Neural cell (in vitro differentiated cells): Measurements from ENCODE around the gene PTPRZ1. TPM values are rescaled to one million over a fixed set of nuclear protein-coding genes. Genes with fewer than 3 reads are reported as not detected.

Experiments
- H2AFZ ChIP-seq: fragments of 200-600, 300-800 bp; sonication (generic), shearing (Covaris generic); 2 replicates; pipeline ENCODE4 v1.6.0; 2014; ENCODE audit warnings: low read depth, mild to moderate bottlenecking, antibody characterized with exemption, low read length, moderate library complexity
- H3F3A ChIP-seq: fragments of 200-600 bp; shearing (Covaris generic); 2 replicates; pipeline ENCODE4 v1.6.1; 2016; ENCODE audit warnings: mild to moderate bottlenecking, moderate library complexity, mixed read lengths, antibody characterized with exemption, low read length; ENCODE audit not compliant: insufficient read depth, poor library complexity, severe bottlenecking
- H3K27ac ChIP-seq: fragments of 200-600, 300-800 bp; sonication (generic), shearing (Covaris generic); 2 replicates; pipeline ENCODE4 v1.5.1; 2014; ENCODE audit warnings: mild to moderate bottlenecking, low read length, moderate library complexity
- H3K27me3 ChIP-seq: fragments of 300-800, 200-600 bp; sonication (generic), shearing (Covaris generic); 2 replicates; pipeline ENCODE4 v1.6.0; 2014; ENCODE audit warnings: mild to moderate bottlenecking, low read depth, low read length, moderate library complexity; ENCODE audit not compliant: insufficient read depth
- H3K36me3 ChIP-seq: fragments of 300-800, 200-600 bp; sonication (generic), shearing (Covaris generic); 2 replicates; pipeline ENCODE4 v1.5.1; 2014; ENCODE audit warnings: mild to moderate bottlenecking, antibody characterized with exemption, low read length, moderate library complexity; ENCODE audit not compliant: insufficient read depth
- H3K4me2 ChIP-seq: fragments of 300-800, 200-600 bp; sonication (generic), shearing (Covaris generic); 2 replicates; pipeline ENCODE4 v1.6.0; 2014; ENCODE audit warnings: mild to moderate bottlenecking, low read length
- H3K4me3 ChIP-seq: fragments of 300-800, 200-600 bp; sonication (generic), shearing (Covaris generic); 2 replicates; pipeline ENCODE4 v1.5.1; 2014; ENCODE audit warnings: mild to moderate bottlenecking, low read length, moderate library complexity
- H3K79me2 ChIP-seq: fragments of 200-600 bp; shearing (Covaris generic); replicated peaks from 2 replicates; pipeline ENCODE4 v1.6.0; 2014; ENCODE audit warnings: mild to moderate bottlenecking, low read length, moderate library complexity; ENCODE audit not compliant: insufficient read depth
- H3K9ac ChIP-seq: fragments of 300-800, 200-600 bp; sonication (generic), shearing (Covaris generic); 2 replicates; pipeline ENCODE4 v1.6.1; 2016; ENCODE audit warnings: mild to moderate bottlenecking, low read length, mixed read lengths
- H3K9me2 ChIP-seq: fragments of 200-600 bp; shearing (Covaris generic); 2 replicates; pipeline ENCODE4 v1.6.1; 2016; ENCODE audit warnings: mild to moderate bottlenecking, low read length, mixed read lengths; ENCODE audit not compliant: insufficient read depth
- H3K9me3 ChIP-seq: fragments of 200-600, 300-800 bp; sonication (generic), shearing (Covaris generic); 2 replicates; pipeline ENCODE4 v1.6.1; 2016; ENCODE audit warnings: mild to moderate bottlenecking, mixed run types, low read length, moderate library complexity, mixed read lengths
- H4K20me1 ChIP-seq: fragments of 200-600 bp; shearing (Covaris generic); 2 replicates; pipeline ENCODE4 v1.6.1; 2016; ENCODE audit warnings: mild to moderate bottlenecking, mixed run types; ENCODE audit not compliant: insufficient read depth
- CTCF ChIP-seq: fragments of 450-650 bp; IDR thresholded peaks from 2 replicates; pipeline ENCODE4 v1.5.1; 2014; ENCODE audit warnings: antibody characterized with exemption, mild to moderate bottlenecking, moderate library complexity; ENCODE audit not compliant: poor library complexity, severe bottlenecking
- EP300 ChIP-seq: fragments of 450-650 bp; conservative IDR thresholded peaks from 2 replicates; pipeline ENCODE4 v1.6.1; 2014; ENCODE audit warnings: antibody characterized with exemption, mild to moderate bottlenecking, moderate library complexity; ENCODE audit not compliant: poor library complexity, severe bottlenecking
- EZH2 ChIP-seq: fragments of 200-600, 300-800 bp; shearing (Covaris generic), sonication (generic); IDR thresholded peaks from 2 replicates; pipeline ENCODE4 v1.6.1; 2014; ENCODE audit warnings: antibody characterized with exemption, low read length, borderline replicate concordance, mild to moderate bottlenecking; ENCODE audit not compliant: insufficient read depth, poor library complexity, severe bottlenecking
- MXI1 ChIP-seq: fragments of 450-650 bp; conservative IDR thresholded peaks from 2 replicates; pipeline ENCODE4 v1.6.1; 2014; ENCODE audit warnings: antibody characterized with exemption, mild to moderate bottlenecking; ENCODE audit not compliant: poor library complexity, severe bottlenecking
- POLR2AphosphoS5 ChIP-seq: IDR thresholded peaks from 2 replicates; pipeline ENCODE4 v1.6.1; 2012
- RAD21 ChIP-seq: fragments of 450-650 bp; conservative IDR thresholded peaks from 2 replicates; pipeline ENCODE4 v1.6.1; 2014; ENCODE audit warnings: antibody characterized with exemption, mild to moderate bottlenecking, moderate library complexity
- REST ChIP-seq: IDR thresholded peaks from 2 replicates; pipeline ENCODE4 v1.6.1; 2012; ENCODE audit warnings: borderline replicate concordance
- SMC3 ChIP-seq: fragments of 450-650 bp; conservative IDR thresholded peaks from 2 replicates; pipeline ENCODE4 v1.6.1; 2014; ENCODE audit warnings: antibody characterized with exemption, mild to moderate bottlenecking, moderate library complexity; ENCODE audit not compliant: poor library complexity
- TAF1 ChIP-seq: IDR thresholded peaks from 2 replicates; pipeline ENCODE4 v1.6.1; 2012; ENCODE audit warnings: low read depth
- polyA plus RNA-seq: library from polyadenylated mRNA; depleted of rRNA; stranded (reverse); fragments of >200 nt; gene quantifications from 2 replicates; pipeline ENCODE4 v1.2.3, GENCODE V29; 2014

PTPRZ1 gene
- polyA plus RNA-seq, 1 donor from 2014 or later, result 11.8 TPM

- TF ChIP-seq SMC3, result no peak
- no peak for TF ChIP-seq CTCF
- no peak for TF ChIP-seq REST
- Histone ChIP-seq H3K36me3 (no peaks in the 10 kb centered on the region), H3K9ac (no peak overlapping the region), H3K27ac (no peak overlapping the region), H2AFZ (no peak overlapping the region), H3F3A (no peaks in the 10 kb centered on the region), H3K9me2 (no peaks in the 10 kb centered on the region), H3K27me3 (no peaks in the 10 kb centered on the region), H3K9me3 (no peaks in the 10 kb centered on the region), H3K4me2 (no peak overlapping the region), H4K20me1 (no peaks in the 10 kb centered on the region), H3K79me2 (peaks cover 4% of the 10 kb centered on the region), H3K4me3 (no peak overlapping the region)
These were observed 87.7 kb downstream of the PTPRZ1 start for GRCh38 chr7:121960678-121961077.

- TF ChIP-seq CTCF (peak; percentile 50), RAD21 (peak; percentile 64), POLR2AphosphoS5 (no peak), EP300 (no peak), EZH2 (no peak), TAF1 (no peak), SMC3 (peak; percentile 56), MXI1 (peak; percentile 31), REST (no peak)
- H3K27ac ChIP-seq, result no peak overlapping the region
- no peak overlapping the region for H2AFZ ChIP-seq
- no peaks in the 10 kb centered on the region for H3K27me3 ChIP-seq
- H3K36me3 ChIP-seq, result no peaks in the 10 kb centered on the region
- no peak overlapping the region for H3K4me2 ChIP-seq
- no peaks in the 10 kb centered on the region for H3K9me3 ChIP-seq
- H3K9ac ChIP-seq, result no peak overlapping the region
- H3K79me2 ChIP-seq, result peaks cover 6% of the 10 kb centered on the region
- no peak overlapping the region for H3K4me3 ChIP-seq
- no peaks in the 10 kb centered on the region for H3F3A ChIP-seq
- H4K20me1 ChIP-seq, result no peaks in the 10 kb centered on the region
- no peaks in the 10 kb centered on the region for H3K9me2 ChIP-seq
These were observed 88.3 kb downstream of the PTPRZ1 start for GRCh38 chr7:121961089-121961867.
